ENCODE data around the gene RAB13.

RAB13 gene

DNA sequence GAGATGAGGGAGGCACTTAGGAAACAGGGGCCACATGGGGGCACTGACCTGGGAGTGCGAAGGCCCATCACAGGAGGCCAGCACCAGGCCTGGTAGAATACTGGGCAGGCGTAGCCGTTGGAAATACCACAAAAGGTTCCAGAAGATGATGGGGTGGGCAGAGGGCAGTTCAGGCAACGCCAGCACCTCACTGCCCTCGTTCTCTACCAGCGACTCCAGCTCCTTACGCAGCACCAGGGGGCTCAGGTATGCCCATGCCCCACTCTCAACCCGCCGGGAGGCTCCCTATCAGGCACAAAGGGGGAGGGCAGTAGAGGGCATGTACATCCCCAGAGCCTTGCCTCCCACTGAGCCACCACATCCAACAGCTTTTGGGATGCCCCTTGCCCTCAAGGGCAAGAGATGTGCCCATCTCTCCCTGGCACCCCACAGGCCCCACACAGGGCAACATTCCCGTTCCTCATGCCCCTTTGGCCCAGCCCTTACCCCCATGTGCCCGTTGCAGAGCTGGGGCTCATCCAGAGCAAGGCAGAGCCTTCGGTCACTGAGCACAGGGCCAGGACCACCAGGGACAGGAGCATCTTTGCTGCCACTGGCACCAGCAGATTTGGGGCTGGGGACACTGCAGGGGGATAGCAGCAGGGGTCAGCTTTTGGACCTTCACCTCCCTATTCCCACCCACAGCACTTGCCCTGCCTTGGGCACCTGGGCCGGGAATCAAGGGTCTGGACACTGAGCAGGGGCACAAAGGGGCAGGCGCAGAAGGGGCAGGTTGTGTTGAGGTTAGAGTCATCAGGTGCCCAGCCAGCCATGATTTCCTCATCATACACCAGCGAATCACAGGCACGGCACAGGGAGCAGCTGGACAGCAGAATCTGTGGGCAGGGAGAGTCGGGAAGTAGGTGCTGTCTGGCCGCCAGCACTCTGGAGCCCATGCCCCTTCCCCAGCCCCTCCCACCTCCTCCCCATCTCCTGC, 53.7 kb downstream of the RAB13 start:
- no peak for DNase-seq (ENCODE audit: low read depth)

Measured in GM04503 (cell line).